Tongue (tissue), 2 donors: Measurements from ENCODE around the gene EPC2. TPM values are rescaled to one million over a fixed set of nuclear protein-coding genes. Genes with fewer than 3 reads are reported as not detected.
"Not testable (repeated sequence)": the region's sequence is repeated elsewhere in the genome, so short reads cannot be mapped to it uniquely, and the experiment has no call there.

Experiments
- DNase-seq: peaks from one replicate; pipeline ENCODE4 v3.0.0-alpha.2; 2015
- total RNA-seq: library from RNA; depleted of rRNA; stranded (reverse); fragments of >200 nt; gene quantifications from one replicate; pipeline ENCODE4 v1.2.3, GENCODE V29; 2014

Gene EPC2
- total RNA-seq, 1 donor from 2014 or later = 45.2 TPM

DNA sequence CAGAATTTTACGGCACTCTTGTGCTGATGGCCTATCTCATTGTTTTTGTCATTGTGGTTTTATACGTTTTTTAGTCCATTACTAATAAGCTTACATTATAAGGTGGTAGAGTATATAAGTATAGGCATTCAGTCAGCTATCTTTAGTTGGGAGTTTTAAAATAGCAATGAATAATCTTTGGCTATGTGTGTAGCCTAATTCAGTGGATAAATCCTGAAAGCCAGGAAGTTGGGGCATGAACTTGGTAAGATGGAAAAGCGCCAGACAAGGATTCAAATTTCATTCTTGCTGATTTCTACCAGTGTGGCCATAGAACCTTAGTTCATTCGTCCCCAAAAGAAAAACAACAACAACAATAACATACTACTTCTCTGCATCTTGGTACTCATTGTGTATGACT lies 31.2 kb downstream of the EPC2 start:
- no peak for DNase-seq

DNA sequence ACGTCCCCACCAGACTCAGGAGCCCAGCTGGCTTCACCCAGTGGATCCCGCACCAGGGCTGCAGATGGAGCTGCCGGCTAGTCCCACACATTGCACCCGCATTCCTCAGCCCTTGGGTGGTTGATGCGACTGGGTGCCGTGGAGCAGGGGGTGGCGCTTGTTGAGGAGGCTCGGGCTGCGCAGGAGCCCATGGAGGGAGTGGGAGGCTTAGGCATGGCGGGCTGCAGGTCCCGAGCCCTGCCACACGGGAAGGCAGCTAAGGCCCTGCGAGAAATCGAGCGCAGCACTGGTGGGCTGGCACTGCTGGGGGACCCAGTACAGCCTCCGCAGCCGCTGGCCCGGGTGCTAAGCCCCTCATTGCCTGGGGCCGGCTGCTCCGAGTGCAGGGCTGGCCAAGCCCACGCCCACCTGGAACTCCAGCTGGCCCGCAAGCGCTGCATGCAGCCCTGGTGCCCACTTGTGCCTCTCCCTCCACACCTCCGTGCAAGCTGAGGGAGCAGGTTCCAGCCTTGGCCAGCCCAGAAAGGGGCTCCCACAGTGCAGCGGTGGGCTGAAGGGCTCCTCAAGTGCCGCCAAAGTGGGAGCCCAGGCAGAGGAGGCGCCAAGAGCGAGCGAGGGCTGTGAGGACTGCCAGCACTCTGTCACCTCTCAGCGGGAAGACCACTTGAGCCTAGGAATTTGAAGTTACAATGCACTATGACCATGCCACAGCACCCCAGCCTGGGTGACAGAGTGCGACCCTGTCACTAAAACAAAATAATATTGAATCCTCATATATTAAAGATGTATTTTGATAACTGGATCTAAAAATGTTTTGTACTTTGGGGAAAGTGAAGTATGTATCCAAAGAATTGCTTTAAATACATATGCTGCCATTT lies 34.0 kb downstream of the EPC2 start:
- DNase-seq = not testable (repeated sequence)

DNA sequence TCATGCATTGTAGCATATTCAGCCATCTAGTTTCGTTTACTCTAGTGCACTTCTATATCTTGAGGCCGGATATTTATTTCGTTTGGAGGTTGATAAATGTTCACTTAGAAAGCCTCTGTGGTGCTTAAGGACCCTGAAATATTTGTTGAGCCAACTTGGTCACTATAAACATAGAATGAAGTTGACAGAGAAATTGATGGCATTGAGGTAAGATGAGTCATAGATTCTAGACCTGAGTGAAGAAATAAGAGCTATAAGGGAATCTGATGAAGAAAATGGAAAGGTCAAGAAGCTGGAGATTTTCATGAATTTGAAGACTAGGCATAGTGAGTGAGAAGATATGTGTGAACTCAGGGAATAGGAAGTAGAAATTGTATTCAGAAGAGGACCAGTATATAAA lies 35.9 kb downstream of the EPC2 start:
- no peak for DNase-seq

DNA sequence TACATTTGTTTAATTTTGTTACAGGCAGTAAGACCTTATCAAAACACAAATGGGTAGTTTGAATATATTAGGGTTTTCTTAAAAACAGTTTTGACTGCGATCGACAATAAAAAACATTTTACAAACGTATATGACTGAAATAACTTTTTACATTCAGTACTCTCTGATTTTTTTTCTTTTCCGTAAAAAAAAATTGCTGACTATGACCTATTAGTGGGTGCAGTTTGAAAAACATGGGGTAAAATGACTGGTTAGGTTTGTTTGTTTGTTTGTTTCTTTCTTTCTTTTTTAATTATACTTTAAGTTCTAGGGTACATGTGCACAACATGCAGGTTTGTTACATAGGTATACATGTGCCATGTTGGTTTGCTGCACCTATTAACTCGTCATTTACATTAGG lies 36.9 kb downstream of the EPC2 start:
- no peak for DNase-seq

DNA sequence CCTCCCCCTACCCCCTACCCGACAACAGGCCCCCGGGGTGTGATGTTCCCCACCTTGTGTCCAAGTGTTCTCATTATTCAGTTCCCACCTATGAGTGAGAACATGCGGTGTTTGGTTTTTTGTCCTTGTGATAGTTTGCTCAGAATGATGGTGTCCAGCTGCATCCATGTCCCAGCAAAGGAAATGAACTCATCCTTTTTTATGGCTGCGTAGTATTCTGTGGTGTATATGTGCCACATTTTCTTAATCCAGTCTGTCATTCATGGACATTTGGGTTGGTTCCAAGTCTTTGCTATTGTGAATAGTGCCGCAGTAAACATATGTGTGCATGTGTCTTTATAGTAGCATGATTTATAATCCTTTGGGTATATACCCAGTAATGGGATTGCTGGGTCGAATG lies 37.3 kb downstream of the EPC2 start:
- DNase-seq = not testable (repeated sequence)

DNA sequence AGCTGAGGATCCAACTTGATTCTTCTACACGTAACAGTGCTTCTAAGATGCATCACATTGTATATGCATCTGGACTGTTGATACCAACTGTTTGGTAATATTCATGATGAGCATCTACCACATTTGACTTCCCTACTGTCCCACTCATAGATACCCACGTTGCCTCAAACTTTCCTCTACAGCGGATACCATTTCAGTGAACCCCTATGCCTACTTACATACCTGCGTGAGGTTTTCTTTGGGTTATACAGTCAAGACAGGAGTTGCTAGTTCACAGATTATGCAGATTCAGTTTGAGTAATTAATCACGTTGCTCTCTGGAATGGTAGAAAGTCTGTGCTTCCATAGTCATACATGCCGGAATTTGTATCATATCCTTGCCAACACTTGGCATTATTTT lies 40.0 kb downstream of the EPC2 start:
- no peak for DNase-seq

DNA sequence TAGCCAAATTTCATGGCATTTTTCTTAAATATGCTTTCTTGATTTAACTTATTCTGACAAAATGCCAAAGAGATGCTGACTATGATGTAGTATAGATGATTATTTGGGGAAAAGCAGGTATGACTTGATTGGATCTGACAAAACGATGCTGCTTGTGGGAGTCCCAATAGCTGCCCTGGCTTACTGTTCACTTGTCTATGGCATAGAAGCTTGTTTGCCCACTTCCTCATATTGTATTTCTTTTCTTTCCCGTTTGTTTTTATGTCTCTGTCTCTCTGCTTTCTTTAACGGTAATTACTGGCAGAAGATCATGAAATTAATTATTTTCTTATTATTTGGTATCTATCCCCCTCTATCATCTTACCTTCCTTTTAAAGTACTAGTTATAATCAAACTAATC lies 43.0 kb downstream of the EPC2 start:
- no peak for DNase-seq

DNA sequence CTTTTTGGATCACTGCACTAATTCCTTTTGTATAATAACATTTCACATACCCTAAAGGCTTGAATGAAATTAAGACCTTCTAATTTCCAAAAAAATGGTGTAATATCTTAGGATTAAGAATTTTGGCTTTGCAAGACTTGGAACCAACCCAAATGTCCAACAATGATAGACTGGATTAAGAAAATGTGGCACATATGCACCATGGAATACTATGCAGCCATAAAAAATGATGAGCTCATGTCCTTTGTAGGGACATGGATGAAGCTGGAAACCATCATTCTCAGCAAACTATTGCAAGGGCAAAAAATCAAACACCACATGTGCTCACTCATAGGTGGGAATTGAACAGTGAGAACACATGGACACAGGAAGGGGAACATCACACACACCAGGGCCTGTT lies 43.5 kb downstream of the EPC2 start:
- not testable (repeated sequence) for DNase-seq

DNA sequence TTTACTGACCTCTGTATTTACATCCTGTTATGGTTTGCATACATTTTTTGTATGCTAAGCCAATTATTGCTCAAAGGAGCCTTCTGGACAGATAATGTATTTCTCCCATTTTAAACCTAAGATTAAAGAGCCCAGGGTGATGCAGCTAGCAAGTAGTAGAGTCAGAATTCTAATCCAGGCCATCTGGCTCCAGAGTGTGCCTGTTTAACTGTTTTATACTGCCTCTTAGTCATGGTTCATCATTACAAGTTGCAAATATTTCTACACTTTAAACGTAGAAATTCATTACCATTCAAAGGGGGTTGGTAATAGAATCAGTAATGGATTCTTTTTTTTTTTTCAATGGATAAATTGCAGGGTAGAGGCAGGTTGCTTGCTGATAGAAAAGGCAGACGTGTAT lies 52.4 kb downstream of the EPC2 start:
- DNase-seq = no peak

DNA sequence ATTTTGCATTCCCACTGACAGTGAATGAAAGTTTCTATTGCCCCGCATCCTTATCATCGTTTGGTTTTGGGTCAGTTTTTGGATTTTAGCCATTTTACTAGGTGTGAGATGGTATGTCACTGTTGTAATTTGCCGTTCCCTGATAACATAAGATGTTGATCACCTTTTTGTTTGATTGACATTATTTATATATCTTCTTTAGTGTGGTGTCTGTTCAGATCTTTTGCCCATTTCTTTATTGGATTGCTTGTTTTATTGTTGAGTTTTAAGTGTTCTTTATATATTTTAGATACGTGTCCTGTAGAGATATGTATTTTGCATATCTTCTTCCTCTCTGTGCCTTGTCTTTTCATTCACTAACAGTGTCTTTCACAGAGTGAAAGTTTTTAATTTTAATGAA lies 55.3 kb downstream of the EPC2 start:
- no peak for DNase-seq

DNA sequence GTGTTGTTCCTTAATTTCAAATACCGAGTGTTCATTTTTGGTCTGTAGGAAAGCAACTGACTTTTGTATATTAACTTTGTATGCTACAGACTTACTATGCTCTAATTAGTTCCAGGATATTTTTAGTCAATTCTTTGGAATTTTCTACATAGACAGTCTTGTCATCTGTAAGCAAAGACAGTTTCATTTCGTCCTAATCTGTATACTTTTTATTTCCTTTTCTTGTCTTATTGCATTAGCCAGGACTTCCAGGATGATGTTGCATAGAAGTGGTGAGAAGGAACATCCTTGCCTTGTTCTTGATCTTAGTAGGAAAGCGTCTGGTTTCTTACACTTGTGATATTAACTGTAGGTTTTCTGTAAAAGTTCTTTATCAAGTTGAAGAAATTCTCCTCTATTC lies 56.5 kb downstream of the EPC2 start:
- no peak for DNase-seq

DNA sequence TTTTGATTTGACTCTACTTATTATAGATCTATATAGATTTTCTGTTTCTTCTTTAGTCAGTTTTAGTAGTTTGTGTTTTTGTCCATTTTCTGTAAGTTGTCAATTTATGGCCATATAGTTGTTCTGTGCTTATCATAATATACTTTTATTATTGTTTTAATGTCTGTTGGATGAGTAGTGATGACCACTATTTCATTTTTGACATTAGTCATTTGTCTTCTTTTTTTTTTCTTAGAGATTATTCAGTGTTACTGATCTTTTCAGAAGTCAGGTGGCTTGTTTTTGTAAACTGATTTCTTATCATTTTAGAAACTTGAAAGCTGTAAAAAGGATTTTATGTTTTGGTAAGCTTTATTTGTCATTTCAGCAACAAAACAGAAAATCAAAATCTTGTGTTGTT lies 57.3 kb downstream of the EPC2 start:
- DNase-seq = no peak

DNA sequence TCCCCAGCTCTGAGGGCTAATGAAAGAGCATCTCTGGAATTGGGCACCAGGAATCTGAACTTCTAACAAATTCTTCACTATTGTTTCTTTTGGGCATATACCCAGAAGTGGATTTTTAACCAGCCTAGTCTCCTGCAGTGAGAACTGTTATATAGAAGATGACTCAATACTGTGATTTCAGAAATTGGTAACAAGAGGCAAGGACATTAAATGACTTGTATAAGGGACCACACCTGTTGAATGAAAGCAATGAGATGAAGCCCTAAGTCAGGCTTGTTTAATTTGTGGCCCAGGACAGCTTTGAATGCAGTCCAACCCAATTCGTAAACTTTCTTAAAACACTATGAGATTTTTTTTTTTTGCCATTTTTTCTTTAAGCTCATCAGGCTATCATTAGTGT lies 57.9 kb downstream of the EPC2 start:
- DNase-seq = no peak

DNA sequence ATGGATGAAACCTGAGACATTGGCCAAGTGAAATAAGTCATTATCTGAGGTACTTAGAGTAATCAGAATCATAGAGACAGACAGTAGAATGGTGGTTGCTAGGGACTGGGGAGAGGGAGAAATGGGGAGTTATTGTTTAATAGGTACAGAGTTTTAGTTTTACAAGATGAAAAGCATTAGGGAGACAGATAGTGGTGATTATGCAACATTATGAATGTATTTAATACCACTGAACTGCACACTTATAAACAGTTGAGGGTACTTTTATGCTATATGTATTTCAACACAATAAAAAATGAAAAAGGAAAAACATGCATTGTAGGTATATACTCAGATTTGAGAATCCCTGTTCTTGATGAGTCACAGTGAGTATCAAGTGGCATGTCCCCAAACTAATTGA lies 59.7 kb downstream of the EPC2 start:
- DNase-seq = no peak

DNA sequence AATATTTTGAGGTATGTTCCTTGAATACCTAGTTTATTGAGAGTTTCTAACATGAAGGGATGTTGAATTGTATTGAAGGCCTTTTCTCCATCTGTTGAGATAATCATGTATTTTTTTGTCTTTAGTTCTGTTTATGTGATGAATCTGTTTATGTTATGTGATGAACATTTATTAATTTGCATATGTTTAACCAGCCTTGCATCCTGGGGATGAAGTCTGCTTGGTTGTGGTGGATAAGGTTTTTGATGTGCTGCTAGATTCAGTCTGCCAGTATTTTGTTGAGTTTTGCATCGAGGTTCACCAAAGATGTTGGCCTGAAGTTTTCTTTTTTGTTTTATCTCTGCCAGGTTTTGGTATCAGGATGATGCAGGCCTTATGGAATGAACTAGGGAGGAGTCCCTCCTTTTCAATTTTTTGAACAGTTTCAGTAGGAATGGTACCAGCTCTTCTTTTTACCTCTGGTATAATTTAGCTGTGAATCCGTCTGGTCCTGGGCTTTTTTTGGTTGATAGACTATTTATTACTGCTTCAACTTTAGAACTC lies 71.9 kb downstream of the EPC2 start:
- DNase-seq = no peak

DNA sequence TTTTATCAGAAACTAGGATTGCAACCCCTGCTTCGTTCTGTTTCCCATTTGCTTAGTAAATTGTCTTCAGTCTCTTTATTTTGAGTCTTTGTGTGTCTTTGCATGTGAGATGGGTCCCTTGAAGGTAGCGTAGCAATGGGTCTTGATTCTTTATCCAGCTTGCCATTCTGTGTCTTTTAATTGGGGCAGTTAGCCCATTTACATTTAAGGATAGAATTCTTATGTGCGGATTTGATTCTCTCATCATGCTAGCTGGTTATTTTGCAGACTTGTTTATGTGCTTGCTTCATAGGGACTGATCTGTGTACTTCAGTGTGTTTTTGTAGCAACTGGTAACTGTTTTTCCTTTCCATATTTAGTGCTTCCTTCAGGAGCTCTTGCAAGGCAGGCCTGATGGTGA lies 73.5 kb downstream of the EPC2 start:
- DNase-seq = no peak

DNA sequence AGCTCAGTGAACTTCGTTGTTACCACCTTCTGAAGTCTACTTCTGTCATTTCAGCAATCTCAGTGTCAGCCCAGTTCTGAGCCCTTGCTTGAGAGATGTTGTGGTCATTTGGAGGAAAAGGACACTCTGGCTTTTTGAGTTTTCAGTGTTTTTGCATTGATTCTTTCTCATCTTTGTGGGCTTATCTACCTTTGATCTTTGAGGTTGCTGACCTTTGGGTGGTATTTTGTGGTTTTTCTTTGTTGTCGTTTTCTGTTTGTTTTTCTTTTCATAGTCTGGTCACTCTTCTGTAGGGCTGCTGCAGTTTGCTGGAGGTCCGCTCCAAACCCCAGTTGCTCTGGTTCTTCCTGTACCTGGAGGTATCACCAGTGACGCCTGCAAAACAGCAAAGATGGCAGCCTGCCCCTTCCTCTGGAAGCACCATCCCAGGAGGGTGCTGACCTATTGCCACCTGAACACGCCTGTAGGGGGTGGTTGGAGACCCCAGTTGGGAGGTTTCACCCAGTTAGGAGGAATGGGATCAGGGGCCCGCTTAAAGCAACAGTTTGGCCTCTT lies 74.7 kb downstream of the EPC2 start:
- DNase-seq = no peak

DNA sequence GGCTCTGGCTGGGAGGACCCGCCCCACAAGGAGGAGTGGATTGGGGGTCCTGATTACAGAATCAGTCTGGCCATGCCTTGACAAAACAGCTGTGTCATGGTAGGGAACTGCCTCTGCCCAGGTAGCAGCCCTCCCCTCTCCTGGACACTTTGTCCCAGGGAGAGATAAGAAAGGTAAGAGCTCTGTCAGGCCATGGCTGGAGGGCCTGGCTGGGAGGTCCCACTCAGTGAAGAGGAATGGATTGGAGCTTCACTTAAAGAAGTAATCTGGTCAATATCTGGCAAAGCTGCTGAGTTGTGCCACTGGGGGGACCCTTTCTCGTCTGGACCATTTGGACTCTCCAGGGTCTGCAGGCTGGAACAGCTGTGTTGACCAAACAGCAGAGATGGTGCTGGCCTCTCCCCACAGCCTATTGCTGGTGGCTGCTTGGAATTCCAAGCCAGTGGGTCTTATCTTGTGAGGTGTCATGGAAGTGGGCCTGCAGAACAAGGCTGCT lies 75.4 kb downstream of the EPC2 start:
- peak; percentile 6 for DNase-seq

DNA sequence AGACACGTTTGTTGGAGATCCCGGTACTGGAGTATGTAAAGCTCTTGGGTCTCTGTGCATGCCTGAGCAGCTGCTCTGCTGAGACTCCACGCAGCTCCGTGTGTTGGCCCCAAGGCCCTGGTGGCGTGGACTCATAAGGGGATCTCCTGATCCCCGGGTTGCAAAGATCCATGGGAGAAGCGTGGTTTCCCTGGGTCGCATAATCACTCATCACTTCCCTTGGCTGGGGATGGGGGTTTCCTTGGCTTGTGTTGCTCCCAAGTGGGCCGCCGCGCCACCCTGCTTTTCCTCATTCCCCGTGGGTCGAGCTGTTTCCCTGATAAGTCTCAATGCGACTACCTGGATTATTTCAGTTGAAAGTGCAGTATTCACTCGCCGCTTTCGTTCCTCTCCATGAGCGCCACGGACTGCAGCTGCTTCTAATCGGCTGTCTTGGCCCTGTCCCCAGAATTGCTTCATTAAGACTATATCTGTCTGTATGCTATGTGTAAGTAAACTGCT lies 76.0 kb downstream of the EPC2 start:
- DNase-seq = peak; percentile 81

DNA sequence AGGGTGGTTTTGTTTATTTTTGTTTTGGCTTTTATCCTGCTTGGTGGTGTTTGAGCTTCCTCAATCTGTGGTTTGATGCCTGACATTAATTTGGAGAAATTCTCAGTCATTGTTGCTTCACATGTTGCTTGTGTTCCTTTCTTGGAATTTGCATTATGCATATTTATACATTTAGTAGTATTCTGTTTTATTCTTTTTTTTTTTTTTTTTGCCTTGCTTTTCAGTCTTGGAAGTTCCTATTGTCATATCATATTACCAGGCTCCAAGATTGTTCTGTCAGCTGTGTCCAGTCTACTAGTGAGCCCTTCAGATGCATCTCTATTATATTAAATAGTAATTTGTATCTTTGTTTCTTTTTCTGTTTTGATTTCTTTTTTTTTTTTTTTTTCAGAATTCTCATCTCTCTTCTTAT lies 77.0 kb downstream of the EPC2 start:
- peak; percentile 16 for DNase-seq

DNA sequence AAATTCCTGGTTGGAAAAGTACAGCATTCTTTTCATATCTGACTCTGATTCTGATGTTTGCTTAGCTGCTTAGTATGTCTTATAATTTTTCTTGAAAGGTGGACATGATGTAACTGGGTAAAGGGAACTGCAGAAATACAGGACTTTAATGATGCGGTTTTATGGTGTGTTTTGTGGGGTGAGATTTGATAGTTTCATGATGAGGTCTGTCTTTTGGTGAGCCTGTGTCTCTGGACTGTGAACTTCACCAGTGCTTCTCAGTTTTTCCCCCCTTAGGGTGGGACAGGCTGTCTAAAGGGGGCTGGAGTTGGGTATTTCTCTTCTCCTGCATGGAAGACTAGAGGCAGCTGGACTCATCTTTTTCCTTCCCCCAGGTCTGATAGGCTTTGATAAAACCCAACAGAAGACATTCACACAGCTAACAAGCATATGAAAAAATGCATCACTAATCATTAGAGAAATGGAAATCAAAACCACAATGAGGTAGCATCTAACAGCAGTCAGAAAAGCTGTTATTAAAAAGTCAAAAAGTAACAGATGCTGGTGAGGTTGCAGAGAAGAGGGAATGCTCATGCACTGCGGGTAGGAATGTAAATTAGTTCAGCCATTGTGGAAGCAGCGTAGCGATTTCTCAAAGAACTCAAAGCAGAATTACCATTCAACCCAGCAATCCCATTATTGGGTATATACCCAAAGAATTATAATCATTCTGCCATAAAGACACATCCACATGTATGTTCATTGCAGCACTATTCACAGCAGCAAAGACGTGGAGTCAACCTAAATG lies 77.6 kb downstream of the EPC2 start:
- no peak for DNase-seq

DNA sequence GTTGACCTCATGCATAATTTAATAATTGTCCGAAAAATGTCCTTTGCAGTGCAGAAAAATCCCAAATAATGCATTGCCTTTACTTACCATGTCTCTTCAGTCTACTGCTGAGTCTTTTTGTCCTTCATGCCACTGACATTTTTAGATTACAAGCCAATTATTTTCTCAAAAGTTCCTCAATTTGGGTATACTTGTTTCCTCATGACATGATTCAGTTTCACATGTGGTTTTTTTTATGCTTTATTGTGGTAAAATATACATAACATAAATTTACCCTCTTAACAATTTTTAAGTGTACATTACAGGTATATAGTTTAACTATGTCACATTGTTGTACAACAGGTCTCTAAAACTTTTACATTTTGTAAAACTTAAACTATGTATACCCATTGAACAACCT lies 81.0 kb downstream of the EPC2 start:
- no peak for DNase-seq

DNA sequence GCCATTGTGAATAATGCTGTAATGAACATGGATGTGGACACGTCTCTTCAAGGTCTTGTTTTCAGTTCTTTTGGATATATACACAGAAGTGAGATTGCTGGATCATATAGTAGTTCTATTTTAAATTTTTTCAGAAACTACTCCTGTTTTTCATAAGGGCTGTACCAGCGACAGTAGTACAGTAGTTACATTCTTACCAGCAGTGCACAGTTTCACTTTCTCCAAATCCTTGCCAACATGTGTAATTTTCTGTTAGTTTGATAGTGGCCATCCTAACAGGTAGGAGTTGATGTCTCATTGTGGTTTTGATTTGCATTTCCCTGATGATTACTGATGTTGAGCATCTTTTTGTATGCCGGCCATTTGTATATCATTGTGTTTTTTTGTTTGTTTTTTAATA lies 81.7 kb downstream of the EPC2 start:
- no peak for DNase-seq
